Thyroid gland (tissue), 4 donors: ENCODE measurements around the gene DCAF5.

Experiments used
- POLR2A ChIP-seq, 2 donors: fragments of 450-650 bp; IDR thresholded peaks; one replicate each; pipeline ENCODE4 v1.6.1; 2017; ENCODE audit warnings: antibody characterized with exemption in 2 of 2, mild to moderate bottlenecking in 2 of 2, moderate library complexity in 1 of 2
- TF ChIP-seq, protein P1 (sequence below), 6 experiments: fragments of 200-600 bp in 3 of 6; fragments of 450-650 bp in 3 of 6; sonication (generic) in 3 of 6; IDR thresholded peaks; one replicate each; pipeline ENCODE4 v1.5.1; 2016 to 2019; ENCODE audit warnings: antibody characterized with exemption in 6 of 6, mild to moderate bottlenecking in 2 of 6, inconsistent platforms in 1 of 6, moderate library complexity in 1 of 6

DNA sequence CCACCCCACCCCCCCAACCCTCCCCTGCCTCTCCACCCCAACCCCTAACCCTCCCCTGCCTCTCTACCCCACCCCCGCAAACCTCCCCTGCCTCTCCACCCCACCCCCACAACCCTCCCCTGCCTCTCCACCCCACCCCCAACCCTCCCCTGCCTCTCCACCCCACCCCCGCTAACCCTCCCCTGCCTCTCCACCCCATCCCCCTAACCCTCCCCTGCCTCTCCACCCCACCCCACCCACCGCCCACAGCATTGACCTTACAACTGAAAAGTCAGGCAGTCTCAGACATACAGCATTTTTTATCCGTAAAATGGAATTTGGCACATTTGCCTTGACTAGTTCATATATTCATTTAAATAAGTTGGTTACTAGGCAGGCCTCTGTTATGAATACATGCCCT is 135.2 kb downstream of the DCAF5 start:
- TF ChIP-seq, protein P1, sequence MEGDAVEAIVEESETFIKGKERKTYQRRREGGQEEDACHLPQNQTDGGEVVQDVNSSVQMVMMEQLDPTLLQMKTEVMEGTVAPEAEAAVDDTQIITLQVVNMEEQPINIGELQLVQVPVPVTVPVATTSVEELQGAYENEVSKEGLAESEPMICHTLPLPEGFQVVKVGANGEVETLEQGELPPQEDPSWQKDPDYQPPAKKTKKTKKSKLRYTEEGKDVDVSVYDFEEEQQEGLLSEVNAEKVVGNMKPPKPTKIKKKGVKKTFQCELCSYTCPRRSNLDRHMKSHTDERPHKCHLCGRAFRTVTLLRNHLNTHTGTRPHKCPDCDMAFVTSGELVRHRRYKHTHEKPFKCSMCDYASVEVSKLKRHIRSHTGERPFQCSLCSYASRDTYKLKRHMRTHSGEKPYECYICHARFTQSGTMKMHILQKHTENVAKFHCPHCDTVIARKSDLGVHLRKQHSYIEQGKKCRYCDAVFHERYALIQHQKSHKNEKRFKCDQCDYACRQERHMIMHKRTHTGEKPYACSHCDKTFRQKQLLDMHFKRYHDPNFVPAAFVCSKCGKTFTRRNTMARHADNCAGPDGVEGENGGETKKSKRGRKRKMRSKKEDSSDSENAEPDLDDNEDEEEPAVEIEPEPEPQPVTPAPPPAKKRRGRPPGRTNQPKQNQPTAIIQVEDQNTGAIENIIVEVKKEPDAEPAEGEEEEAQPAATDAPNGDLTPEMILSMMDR (IDR thresholded peaks at IDR 0.05) = no peak
- TF ChIP-seq POLR2A (IDR thresholded peaks at IDR 0.05) = no peak
